K562 (cell line): Measurements from ENCODE around the gene DXO. TPM values are rescaled to one million over a fixed set of nuclear protein-coding genes. Genes with fewer than 3 reads are reported as not detected.

ENCODE experiments used
- CBX1 ChIP-seq: sonication (generic); IDR thresholded peaks from 2 replicates; pipeline ENCODE4 v1.6.1; 2016; ENCODE audit warnings: antibody characterized with exemption, low read depth, mild to moderate bottlenecking
- ELF4 ChIP-seq: fragments of 450-650 bp; formaldehyde crosslinking; IDR thresholded peaks from 2 replicates; pipeline ENCODE4 v1.4.0; 2022; ENCODE audit warnings: missing genetic modification characterization
- MYC ChIP-seq, 2 experiments: fragments of 250-450 bp in 1 of 2; sonication (Bioruptor Pico) in 1 of 2; IDR thresholded peaks; 2 replicates each; pipeline versions ENCODE4 v1.5.1 to v1.6.1; 2012 to 2021; ENCODE audit warnings: low read depth in 2 of 2, borderline replicate concordance in 1 of 2, improper control_type of control experiment in 1 of 2, low read length in 1 of 2, mild to moderate bottlenecking in 1 of 2, moderate library complexity in 1 of 2
- NFIC ChIP-seq: fragments of 450-650 bp; IDR thresholded peaks from 2 replicates; pipeline ENCODE4 v1.6.1; 2017; ENCODE audit warnings: mild to moderate bottlenecking, inconsistent platforms
- NFRKB ChIP-seq: fragments of 450-650 bp; IDR thresholded peaks from 2 replicates; pipeline ENCODE4 v1.6.1; 2016; ENCODE audit warnings: low read depth
- PPARD ChIP-seq: fragments of 250-450 bp; sonication (Bioruptor Pico); IDR thresholded peaks from 2 replicates; pipeline ENCODE4 v1.8.0; 2022; ENCODE audit warnings: inconsistent platforms, mild to moderate bottlenecking, moderate library complexity
- RBM25 ChIP-seq: fragments of 200-400 bp; formaldehyde crosslinking; IDR thresholded peaks from 2 replicates; pipeline ENCODE4 v1.6.1; 2018; ENCODE audit warnings: low read length, low read depth, moderate library complexity; ENCODE audit not compliant: severe bottlenecking
- RFX7 ChIP-seq: fragments of 250-450 bp; sonication (Bioruptor Pico); IDR thresholded peaks from 2 replicates; pipeline ENCODE4 v1.5.1; 2021; ENCODE audit warnings: mild to moderate bottlenecking
- SMARCA4 ChIP-seq: fragments of 450-650 bp; IDR thresholded peaks from 2 replicates; pipeline ENCODE4 v1.6.1; 2016
- SNRNP70 ChIP-seq: fragments of 200-400 bp; formaldehyde crosslinking; optimal IDR thresholded peaks from 2 replicates; pipeline ENCODE3; 2017; ENCODE audit warnings: low read depth, low read length
- TAL1 ChIP-seq: fragments of 450-650 bp; IDR thresholded peaks from 2 replicates; pipeline ENCODE4 v1.6.1; 2016; ENCODE audit warnings: mild to moderate bottlenecking
- ZNF280A ChIP-seq: fragments of 450-650 bp; IDR thresholded peaks from 2 replicates; pipeline ENCODE4 v1.6.1; 2018; ENCODE audit warnings: mild to moderate bottlenecking, low read depth; ENCODE audit not compliant: partially characterized antibody
- ZNF347 ChIP-seq: fragments of 450-650 bp; formaldehyde crosslinking; IDR thresholded peaks from 2 replicates; pipeline ENCODE4 v1.4.0; 2020; ENCODE audit warnings: low read depth, mild to moderate bottlenecking, moderate library complexity
- ZNF830 ChIP-seq: fragments of 250-450 bp; sonication (Bioruptor Pico); IDR thresholded peaks from 2 replicates; pipeline ENCODE4 v1.5.0; 2021; ENCODE audit warnings: mild to moderate bottlenecking
- polyA plus RNA-seq, 8 experiments: library from polyadenylated mRNA; depleted of rRNA in 4 of 8; stranded (reverse) in 5 of 8; unstranded in 3 of 8; fragments of >200 nt; fragmentation: Nextera tagmentation in 2 of 8; fragmentation: Illumina TruSeq in 1 of 8; extraction: Ambion mirVana in 2 of 8; extraction: Trizol in 1 of 8; gene quantifications; 2 replicates each; pipeline versions ENCODE4 v1.2.1 to v1.2.3, GENCODE V29; 2011 to 2014; ENCODE audit warnings: inconsistent platforms in 1 of 8, missing spikeins in 1 of 8
- total RNA-seq, 7 experiments: library from RNA; depleted of rRNA in 6 of 7; stranded (reverse); fragments of >200 nt in 6 of 7; fragmentation: Illumina TruSeq in 2 of 7; extraction: Trizol in 2 of 7; gene quantifications; 2 replicates each; pipeline versions ENCODE4 v1.2.1 to v1.2.3, GENCODE V29; 2011 to 2021; ENCODE audit warnings: low replicate concordance in 1 of 7
- TF ChIP-seq, protein P1 (sequence below): sonication (generic); formaldehyde crosslinking; IDR thresholded peaks from 2 replicates; pipeline ENCODE4 v1.8.0; 2022; ENCODE audit warnings: mild to moderate bottlenecking, missing genetic modification reagents
- TF ChIP-seq, protein P2 (sequence below): fragments of 450-650 bp; IDR thresholded peaks from 2 replicates; pipeline ENCODE4 v1.6.1; 2016; ENCODE audit warnings: mild to moderate bottlenecking
- TF ChIP-seq, protein P3 (sequence below): fragments of 450-650 bp; formaldehyde crosslinking; IDR thresholded peaks from 2 replicates; pipeline ENCODE4 v1.4.0; 2022; ENCODE audit warnings: mild to moderate bottlenecking, moderate library complexity
- TF ChIP-seq, protein P4 (sequence below): fragments of 250-450 bp; sonication (Bioruptor Pico); IDR thresholded peaks from 2 replicates; pipeline ENCODE4 v1.5.0; 2021

DXO gene
- total and polyA plus RNA-seq, 9 of the 15 experiments (the other 6 are each of a cell fraction or from before 2014, with no cell fraction given): 6.4 to 35.1 (median 19.4) TPM

GRCh38 chr6:31948753-31949413, 23.1 kb downstream of the DXO start (continued):
- TF ChIP-seq RFX7 (CRISPR knock-in tag) (no peak), NFIC (peak; percentile 45; the same call in 1 of the 2 replicates), MYC (IDR thresholded peaks at IDR 0.05; ENCODE audit: low read depth, low read length) (peak; percentile 86), MYC (CRISPR knock-in tag; IDR thresholded peaks at IDR 0.05; ENCODE audit: borderline replicate concordance, low read depth) (no peak), ELF4 (CRISPR knock-in tag) (peak; percentile 49; the same call in 1 of the 2 replicates), PPARD (no peak), RBM25 (no peak), ZNF830 (CRISPR knock-in tag) (no peak), SNRNP70 (no peak), ZNF280A (no peak), TAL1 (peak; percentile 52), ZNF347 (no peak), CBX1 (no peak), NFRKB (peak; percentile 20), SMARCA4 (peak; percentile 87)
- TF ChIP-seq, protein P1, sequence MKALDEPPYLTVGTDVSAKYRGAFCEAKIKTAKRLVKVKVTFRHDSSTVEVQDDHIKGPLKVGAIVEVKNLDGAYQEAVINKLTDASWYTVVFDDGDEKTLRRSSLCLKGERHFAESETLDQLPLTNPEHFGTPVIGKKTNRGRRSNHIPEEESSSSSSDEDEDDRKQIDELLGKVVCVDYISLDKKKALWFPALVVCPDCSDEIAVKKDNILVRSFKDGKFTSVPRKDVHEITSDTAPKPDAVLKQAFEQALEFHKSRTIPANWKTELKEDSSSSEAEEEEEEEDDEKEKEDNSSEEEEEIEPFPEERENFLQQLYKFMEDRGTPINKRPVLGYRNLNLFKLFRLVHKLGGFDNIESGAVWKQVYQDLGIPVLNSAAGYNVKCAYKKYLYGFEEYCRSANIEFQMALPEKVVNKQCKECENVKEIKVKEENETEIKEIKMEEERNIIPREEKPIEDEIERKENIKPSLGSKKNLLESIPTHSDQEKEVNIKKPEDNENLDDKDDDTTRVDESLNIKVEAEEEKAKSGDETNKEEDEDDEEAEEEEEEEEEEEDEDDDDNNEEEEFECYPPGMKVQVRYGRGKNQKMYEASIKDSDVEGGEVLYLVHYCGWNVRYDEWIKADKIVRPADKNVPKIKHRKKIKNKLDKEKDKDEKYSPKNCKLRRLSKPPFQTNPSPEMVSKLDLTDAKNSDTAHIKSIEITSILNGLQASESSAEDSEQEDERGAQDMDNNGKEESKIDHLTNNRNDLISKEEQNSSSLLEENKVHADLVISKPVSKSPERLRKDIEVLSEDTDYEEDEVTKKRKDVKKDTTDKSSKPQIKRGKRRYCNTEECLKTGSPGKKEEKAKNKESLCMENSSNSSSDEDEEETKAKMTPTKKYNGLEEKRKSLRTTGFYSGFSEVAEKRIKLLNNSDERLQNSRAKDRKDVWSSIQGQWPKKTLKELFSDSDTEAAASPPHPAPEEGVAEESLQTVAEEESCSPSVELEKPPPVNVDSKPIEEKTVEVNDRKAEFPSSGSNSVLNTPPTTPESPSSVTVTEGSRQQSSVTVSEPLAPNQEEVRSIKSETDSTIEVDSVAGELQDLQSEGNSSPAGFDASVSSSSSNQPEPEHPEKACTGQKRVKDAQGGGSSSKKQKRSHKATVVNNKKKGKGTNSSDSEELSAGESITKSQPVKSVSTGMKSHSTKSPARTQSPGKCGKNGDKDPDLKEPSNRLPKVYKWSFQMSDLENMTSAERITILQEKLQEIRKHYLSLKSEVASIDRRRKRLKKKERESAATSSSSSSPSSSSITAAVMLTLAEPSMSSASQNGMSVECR (CRISPR knock-in tag): no peak
- TF ChIP-seq, protein P2, sequence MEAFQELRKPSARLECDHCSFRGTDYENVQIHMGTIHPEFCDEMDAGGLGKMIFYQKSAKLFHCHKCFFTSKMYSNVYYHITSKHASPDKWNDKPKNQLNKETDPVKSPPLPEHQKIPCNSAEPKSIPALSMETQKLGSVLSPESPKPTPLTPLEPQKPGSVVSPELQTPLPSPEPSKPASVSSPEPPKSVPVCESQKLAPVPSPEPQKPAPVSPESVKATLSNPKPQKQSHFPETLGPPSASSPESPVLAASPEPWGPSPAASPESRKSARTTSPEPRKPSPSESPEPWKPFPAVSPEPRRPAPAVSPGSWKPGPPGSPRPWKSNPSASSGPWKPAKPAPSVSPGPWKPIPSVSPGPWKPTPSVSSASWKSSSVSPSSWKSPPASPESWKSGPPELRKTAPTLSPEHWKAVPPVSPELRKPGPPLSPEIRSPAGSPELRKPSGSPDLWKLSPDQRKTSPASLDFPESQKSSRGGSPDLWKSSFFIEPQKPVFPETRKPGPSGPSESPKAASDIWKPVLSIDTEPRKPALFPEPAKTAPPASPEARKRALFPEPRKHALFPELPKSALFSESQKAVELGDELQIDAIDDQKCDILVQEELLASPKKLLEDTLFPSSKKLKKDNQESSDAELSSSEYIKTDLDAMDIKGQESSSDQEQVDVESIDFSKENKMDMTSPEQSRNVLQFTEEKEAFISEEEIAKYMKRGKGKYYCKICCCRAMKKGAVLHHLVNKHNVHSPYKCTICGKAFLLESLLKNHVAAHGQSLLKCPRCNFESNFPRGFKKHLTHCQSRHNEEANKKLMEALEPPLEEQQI: no peak
- TF ChIP-seq, protein P3, sequence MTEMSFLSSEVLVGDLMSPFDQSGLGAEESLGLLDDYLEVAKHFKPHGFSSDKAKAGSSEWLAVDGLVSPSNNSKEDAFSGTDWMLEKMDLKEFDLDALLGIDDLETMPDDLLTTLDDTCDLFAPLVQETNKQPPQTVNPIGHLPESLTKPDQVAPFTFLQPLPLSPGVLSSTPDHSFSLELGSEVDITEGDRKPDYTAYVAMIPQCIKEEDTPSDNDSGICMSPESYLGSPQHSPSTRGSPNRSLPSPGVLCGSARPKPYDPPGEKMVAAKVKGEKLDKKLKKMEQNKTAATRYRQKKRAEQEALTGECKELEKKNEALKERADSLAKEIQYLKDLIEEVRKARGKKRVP: no peak
- TF ChIP-seq, protein P4, sequence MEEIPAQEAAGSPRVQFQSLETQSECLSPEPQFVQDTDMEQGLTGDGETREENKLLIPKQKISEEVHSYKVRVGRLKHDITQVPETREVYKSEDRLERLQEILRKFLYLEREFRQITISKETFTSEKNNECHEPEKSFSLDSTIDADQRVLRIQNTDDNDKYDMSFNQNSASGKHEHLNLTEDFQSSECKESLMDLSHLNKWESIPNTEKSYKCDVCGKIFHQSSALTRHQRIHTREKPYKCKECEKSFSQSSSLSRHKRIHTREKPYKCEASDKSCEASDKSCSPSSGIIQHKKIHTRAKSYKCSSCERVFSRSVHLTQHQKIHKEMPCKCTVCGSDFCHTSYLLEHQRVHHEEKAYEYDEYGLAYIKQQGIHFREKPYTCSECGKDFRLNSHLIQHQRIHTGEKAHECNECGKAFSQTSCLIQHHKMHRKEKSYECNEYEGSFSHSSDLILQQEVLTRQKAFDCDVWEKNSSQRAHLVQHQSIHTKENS (CRISPR knock-in tag): no peak
